Activated CD8-positive, alpha-beta memory T cell treated with anti-CD3 and anti-CD28 coated beads for 36 hours (primary cell): ENCODE data around the gene SMIM9. TPM values are rescaled to one million over a fixed set of nuclear protein-coding genes. Genes with fewer than 3 reads are reported as not detected.

Experiments used
- CTCF ChIA-PET: fragments of 350-600 bp; sonication (Branson Sonifier 250); formaldehyde crosslinking; loops from one replicate; lab custom pipeline; 2021; ENCODE audit warnings: antibody characterized with exemption; lab: Charles Lee
- POLR2A ChIA-PET: fragments of 350-600 bp; sonication (Branson Sonifier 250); formaldehyde crosslinking; loops from one replicate; lab custom pipeline; 2021; ENCODE audit warnings: antibody characterized with exemption; lab: Charles Lee
- total RNA-seq, 2 experiments: library from RNA; stranded (reverse); gene quantifications; one replicate each; pipeline ENCODE4 v1.2.3, GENCODE V29; 2021

The SMIM9 gene
- total RNA-seq, 2 experiments from 2014 or later, result not detected

DNA sequence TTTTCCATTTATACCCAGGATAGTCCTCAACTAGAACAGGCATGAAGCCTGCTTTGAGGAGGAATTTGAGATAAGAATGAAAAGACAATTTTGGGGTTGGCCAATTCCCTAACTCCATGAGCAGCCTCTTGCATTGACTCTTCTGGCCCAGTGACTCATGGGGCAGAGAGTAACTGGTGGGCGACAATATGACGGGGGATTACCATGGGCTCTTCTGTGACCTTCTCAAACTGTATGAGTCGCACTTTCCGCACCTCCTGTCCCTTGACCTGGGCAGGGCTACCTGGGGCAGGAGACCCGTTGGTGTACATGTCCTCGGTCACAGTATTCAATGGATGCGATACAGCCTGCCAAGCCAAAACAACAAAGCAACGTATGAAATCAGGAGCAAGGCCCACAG is 42.5 kb downstream of the SMIM9 start:
- CTCF ChIA-PET, result no interaction called here
- POLR2A ChIA-PET, result no interaction called here

DNA sequence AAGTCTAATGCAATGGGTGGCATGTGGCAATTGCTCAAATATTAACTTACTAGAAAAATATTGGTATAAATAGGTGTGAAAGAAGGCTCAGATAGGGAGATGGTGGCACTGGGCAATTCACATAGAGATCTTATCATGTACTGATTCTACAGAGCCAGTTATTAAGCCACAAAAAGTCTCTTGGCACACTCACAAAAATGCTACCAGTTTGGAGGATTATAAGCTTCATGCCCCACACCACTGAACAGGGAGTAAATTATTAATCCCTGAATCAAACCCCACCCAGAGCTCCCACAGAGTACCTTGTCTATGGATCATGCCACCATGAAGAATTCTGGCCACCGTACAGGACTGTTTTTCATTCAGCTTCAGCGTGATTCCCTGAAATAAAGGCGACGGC is 43.0 kb downstream of the SMIM9 start:
- ChIA-PET CTCF (no interaction called here), POLR2A (no interaction called here)

DNA sequence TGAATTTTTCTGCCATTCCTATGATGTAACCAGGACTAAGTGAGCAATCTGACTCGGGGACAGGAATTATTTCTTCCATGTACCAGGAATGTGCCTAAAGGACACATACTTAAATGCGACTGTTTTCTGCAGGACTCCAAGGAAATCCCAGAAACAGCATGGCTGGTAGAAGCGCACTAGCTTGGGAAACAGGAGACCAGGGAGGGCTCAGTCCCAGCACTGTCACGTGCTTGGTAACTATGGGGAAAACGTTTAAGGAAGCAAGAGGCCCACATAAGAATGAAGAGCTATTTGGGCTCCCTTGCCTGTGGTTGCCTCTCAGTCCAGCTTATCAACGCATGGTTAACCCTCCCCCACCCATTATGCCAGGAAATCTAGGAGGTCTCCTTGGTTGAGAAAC is 48.7 kb downstream of the SMIM9 start:
- CTCF ChIA-PET, result no interaction called here
- POLR2A ChIA-PET, result no interaction called here

DNA sequence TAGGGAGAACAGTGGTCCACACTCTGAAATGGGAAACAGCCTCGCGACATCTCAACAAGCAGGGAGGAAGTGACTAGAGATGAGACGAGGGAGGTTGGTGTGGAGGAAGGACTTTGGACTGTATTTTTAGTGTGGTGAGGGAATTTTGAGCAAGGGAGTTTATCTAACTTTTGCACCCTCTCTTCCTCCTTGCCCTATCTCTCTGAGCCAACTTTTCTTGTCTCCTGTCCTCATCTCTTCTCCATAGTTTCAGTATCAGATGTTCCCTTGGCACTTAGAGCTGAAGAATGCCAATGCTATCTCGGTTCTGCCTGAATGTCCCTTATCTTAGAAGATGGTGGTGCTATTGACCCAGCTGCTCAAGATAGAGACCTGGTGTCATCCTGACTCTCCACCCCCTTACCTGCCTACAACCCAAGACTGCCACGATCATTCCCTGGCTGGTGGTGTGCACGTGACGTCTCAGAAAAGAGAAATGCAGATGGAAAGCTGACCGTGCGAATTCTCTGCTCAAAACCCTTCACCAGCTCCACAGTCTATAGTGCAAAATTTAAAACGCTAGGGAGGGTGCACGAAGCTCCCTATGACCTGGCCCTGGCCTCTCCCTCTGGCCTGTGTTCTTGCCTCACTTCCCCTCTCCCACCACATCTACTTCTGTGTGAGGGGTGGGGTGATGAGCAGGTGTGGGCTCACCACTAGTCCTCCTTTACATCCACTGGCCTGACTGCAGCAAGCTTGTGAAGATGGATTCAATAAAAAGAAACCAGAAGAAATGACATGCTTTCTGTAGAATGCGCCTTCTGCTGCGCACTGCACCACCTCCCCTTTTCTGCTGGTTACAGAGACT is 50.1 kb downstream of the SMIM9 start:
- CTCF ChIA-PET, result no interaction called here
- POLR2A ChIA-PET, result no interaction called here

DNA sequence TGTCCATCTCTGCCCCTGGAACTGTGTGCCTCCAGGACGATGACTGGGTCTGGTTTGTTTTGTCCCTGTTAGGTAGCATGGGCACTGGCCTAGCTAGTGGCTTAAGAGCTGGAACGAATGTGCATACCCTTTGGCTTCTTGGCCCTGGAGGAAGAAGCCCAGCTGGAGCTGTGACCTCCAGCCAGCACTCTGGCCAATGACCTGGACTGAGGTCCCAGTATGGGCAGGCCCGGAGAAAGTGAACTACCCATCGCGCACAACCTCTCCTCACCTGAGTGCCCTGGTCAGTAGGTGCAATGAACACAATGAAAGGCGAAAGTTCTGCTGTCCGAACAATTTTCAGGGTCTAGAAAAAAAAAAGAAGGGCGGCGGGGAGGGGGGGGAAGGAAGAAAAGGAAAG is 53.5 kb downstream of the SMIM9 start:
- ChIA-PET POLR2A (no interaction called here), CTCF (no interaction called here)

DNA sequence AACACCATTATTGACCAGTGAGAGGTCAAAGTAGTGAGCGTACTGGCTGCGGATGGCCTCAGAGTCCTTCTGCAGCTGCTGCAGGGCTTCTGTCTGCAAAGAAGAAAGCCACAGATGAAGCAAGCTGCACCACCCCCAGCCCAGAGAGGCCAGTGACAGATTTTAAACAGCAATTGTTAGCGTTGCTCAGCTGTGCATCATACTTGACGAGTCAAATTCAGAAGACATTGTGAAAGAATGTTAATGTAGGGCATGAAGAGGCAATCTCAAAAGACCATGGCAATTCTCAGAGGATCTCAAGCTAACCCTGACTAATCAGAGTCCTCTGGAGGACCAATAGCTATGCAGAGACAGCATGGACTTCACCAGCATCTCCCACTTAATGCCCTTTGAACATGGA is 55.2 kb downstream of the SMIM9 start:
- ChIA-PET POLR2A (no interaction called here), CTCF (no interaction called here)

DNA sequence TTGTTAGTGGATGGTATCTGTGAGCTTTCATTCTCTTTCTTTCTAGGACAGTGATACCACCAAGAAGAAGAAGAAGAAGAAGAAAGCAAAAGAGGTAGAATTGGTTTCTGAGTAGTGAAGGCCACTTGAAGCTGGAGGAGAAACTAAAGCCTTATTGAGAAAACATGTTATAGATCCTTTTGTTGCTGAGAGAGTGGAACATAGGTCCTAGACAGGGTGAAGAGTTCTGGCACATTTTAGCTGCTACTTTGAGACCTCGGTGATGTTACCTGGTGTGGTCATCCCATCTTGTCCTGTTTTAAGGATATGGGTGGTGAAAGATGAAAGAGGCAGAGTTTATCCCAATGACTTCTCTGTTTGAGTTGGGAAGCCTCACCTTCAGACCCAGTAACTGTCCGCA is 57.7 kb downstream of the SMIM9 start:
- POLR2A ChIA-PET, result no interaction called here
- CTCF ChIA-PET, result interaction anchor here (0.6 kb wide), 1 partner anchor 14 kb away, joined by 3 read pairs; no protein-coding TSS in a partner anchor

DNA sequence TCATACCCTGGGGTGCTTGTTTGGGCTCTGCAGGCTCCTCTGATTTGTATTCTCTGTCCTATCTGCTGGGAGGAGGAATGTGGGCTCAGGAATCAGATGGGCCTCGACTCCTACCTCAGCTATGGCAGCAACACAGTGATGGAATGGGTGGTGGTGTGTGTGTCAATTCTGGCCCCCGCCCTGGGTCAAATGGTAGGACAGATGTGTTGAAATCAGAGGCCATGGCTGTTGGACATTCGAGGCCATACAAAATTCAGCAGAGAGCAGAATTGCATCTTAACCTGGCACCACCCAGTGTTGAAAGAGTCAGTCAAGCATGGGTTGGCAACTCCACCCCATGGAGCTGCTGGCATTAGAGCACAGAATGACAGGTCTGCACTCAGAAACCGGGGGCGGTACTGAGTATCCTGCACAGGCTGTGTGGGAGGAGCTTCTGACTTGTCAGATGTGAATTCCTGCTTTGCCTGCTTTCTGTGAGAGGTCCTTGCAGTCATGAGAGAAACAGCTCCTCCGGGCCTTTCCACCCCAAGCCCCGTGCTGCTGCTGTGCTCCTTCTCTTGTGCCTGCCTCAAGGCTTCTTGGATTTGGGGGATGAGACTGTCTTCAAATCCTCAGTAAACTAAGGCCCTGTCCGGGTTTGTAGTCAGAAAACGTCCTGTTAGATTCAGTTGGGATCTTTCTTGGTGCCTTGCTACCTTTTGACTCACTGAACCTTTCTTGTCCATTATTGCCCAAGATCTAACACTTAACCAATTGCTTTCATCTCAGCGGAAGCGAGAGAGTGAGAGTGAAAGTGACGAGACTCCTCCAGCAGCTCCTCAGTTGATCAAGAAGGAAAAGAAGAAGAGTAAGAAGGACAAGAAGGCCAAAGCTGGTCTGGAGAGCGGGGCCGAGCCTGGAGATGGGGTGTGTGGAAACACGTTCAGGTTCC is 58.8 kb downstream of the SMIM9 start:
- ChIA-PET CTCF (interaction anchor here (0.6 to 1.0 kb wide), 3 partner anchors 15 to 66 kb away, joined by 3 read pairs; no protein-coding TSS in a partner anchor), POLR2A (interaction anchor here (1.1 kb wide), 1 partner anchor 11 kb away, joined by 4 read pairs; no protein-coding TSS in a partner anchor)

DNA sequence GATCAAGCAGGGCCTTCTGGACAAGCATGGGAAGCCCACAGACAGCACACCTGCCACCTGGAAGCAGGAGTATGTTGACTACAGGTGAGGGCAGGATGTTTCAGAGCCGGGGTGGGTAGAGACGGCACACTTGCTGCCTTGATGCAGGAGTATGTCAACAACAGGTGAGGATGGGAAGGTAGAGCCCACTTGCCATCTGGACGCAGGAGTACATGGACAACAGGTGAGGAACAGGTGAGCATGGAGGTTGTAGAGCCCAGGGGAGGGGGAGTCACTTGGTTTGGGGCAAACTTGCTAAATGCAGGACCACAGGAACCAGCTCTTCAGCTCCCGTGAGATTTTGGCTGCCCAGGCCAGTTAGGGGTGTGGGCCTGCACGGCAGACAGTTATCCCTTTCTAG is 59.8 kb downstream of the SMIM9 start:
- CTCF ChIA-PET, result interaction anchor here (0.6 kb wide), 1 partner anchor 65 kb away, joined by 3 read pairs; no protein-coding TSS in a partner anchor
- POLR2A ChIA-PET, result no interaction called here

Other genes with a start within 250 kb of the SMIM9 start
- gene CTAG1A, start 249.5 kb downstream of the SMIM9 start, total RNA-seq, result not detected
- gene CTAG1B, start 215.4 kb downstream of the SMIM9 start, total RNA-seq, result not detected
- 10 to 100 TPM; 46.5 to 48.2 TPM for gene CTAG2, start 181.1 kb downstream of the SMIM9 start, total RNA-seq
- 1 to 10 TPM; 5.6 to 6.0 TPM for gene GAB3, start 83.6 kb downstream of the SMIM9 start, total RNA-seq
- gene DKC1, start 71.8 kb downstream of the SMIM9 start, total RNA-seq, result 100 to 1,000 TPM; 202 to 203 TPM
- 10 to 100 TPM; 15.1 to 15.5 TPM for gene MPP1, start 29.2 kb downstream of the SMIM9 start, total RNA-seq
- gene F8A1, start 51.7 kb upstream of the SMIM9 start, total RNA-seq, result 10 to 100 TPM; 43.8 to 46.8 TPM
- gene F8, start 188.1 kb upstream of the SMIM9 start, total RNA-seq, result 10 to 100 TPM; 10.1 to 10.2 TPM
- gene FUNDC2, start 192.2 kb upstream of the SMIM9 start, total RNA-seq, result 100 to 1,000 TPM in 1 of 2 experiments, 10 to 100 TPM in 1; 94.8 to 102 TPM
- 1 to 10 TPM; 3.3 to 3.7 TPM for gene CMC4, start 236.5 kb upstream of the SMIM9 start, total RNA-seq
- gene MTCP1, start 236.5 kb upstream of the SMIM9 start, total RNA-seq, result 10 to 100 TPM; 21.4 to 21.6 TPM
- 10 to 100 TPM; 42.4 to 45.0 TPM for gene BRCC3, start 236.8 kb upstream of the SMIM9 start, total RNA-seq